Stomach (tissue), 4 donors: ENCODE results near the gene PLK5.
"Not testable (repeated sequence)": the region's sequence is repeated elsewhere in the genome, so short reads cannot be mapped to it uniquely, and the experiment has no call there.

Source experiments
- EP300 ChIP-seq: sonication (generic); formaldehyde crosslinking; IDR thresholded peaks from one replicate; pipeline ENCODE4 v1.6.1; 2017; ENCODE audit warnings: antibody characterized with exemption
- POLR2A ChIP-seq, 4 donors: fragments of 450-650 bp; IDR thresholded peaks; one replicate each; pipeline ENCODE4 v1.6.1; 2016; ENCODE audit warnings: antibody characterized with exemption in 4 of 4, control low read depth in 2 of 4, mild to moderate bottlenecking in 1 of 4, moderate library complexity in 1 of 4
- POLR2AphosphoS5 ChIP-seq, 3 donors: sonication (generic); formaldehyde crosslinking; IDR thresholded peaks; one replicate each; pipeline ENCODE4 v1.6.1; 2016; ENCODE audit warnings: antibody characterized with exemption in 3 of 3
- TF ChIP-seq, protein P1 (sequence below), 7 experiments: fragments of 450-650 bp in 4 of 7; fragments of 200-600 bp in 3 of 7; sonication (generic) in 3 of 7; IDR thresholded peaks; one replicate each; pipeline ENCODE4 v1.5.1; 2016 to 2019; ENCODE audit warnings: antibody characterized with exemption in 7 of 7, control low read depth in 2 of 7, mild to moderate bottlenecking in 1 of 7

DNA sequence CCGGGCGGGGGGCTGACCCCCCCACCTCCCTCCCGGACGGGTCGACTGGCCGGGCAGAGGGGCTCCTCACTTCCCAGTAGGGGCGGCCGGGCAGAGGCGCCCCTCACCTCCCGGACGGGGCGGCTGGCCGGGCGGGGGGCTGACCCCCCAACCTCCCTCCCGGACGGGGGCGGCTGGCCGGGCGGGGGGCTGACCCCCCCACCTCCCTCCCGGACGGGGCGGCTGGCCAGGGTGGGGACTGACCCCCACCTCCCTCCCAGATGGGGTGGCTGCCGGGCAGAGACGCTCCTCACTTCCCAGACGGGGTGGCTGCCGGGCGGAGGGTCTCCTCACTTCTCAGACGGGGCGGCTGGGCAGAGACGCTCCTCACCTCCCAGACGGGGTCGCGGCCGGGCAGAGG, 24.6 kb upstream of the PLK5 start:
- TF ChIP-seq, protein P1, sequence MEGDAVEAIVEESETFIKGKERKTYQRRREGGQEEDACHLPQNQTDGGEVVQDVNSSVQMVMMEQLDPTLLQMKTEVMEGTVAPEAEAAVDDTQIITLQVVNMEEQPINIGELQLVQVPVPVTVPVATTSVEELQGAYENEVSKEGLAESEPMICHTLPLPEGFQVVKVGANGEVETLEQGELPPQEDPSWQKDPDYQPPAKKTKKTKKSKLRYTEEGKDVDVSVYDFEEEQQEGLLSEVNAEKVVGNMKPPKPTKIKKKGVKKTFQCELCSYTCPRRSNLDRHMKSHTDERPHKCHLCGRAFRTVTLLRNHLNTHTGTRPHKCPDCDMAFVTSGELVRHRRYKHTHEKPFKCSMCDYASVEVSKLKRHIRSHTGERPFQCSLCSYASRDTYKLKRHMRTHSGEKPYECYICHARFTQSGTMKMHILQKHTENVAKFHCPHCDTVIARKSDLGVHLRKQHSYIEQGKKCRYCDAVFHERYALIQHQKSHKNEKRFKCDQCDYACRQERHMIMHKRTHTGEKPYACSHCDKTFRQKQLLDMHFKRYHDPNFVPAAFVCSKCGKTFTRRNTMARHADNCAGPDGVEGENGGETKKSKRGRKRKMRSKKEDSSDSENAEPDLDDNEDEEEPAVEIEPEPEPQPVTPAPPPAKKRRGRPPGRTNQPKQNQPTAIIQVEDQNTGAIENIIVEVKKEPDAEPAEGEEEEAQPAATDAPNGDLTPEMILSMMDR (IDR thresholded peaks at IDR 0.05), result not testable (repeated sequence)
- TF ChIP-seq POLR2AphosphoS5 (IDR thresholded peaks at IDR 0.05); EP300; POLR2A (IDR thresholded peaks at IDR 0.05): not testable (repeated sequence)
